ENCODE measurements around the gene ZNF143.

GRCh38 chr11:9577556-9577955 lies 116.7 kb downstream of the ZNF143 start:
- TF ChIP-seq CTCF (conservative IDR thresholded peaks at IDR 0.05) (no peak), ZFX (IDR thresholded peaks at IDR 0.05) (no peak)
